T-helper 1 cell (primary cell): ENCODE data around the gene TGFB3.
A peak's percentile ranks its signal among the peaks of the same experiment; 100 is the strongest.

Experiments used
- DNase-seq, 5 donors: peaks; one replicate each; pipeline ENCODE4 v3.0.0-alpha.2; 2012 to 2020

Gene TGFB3

DNA sequence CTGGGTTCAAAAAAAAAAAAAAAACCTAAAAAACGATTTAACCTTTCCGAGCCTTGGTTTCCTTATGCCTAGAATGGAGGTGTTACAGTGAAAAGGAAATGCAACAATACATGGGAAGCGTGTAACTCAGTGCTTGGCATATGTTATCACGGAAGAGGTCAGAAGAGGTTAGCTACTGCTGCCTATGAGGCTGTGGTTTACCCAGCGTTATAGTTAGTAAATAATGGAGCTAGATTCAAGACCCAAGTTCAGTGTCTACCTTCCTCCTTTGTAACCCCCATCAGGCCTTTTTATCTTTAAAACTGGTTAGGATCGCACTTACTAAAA, 4.6 kb upstream of the TGFB3 start:
- DNase-seq: no peak

DNA sequence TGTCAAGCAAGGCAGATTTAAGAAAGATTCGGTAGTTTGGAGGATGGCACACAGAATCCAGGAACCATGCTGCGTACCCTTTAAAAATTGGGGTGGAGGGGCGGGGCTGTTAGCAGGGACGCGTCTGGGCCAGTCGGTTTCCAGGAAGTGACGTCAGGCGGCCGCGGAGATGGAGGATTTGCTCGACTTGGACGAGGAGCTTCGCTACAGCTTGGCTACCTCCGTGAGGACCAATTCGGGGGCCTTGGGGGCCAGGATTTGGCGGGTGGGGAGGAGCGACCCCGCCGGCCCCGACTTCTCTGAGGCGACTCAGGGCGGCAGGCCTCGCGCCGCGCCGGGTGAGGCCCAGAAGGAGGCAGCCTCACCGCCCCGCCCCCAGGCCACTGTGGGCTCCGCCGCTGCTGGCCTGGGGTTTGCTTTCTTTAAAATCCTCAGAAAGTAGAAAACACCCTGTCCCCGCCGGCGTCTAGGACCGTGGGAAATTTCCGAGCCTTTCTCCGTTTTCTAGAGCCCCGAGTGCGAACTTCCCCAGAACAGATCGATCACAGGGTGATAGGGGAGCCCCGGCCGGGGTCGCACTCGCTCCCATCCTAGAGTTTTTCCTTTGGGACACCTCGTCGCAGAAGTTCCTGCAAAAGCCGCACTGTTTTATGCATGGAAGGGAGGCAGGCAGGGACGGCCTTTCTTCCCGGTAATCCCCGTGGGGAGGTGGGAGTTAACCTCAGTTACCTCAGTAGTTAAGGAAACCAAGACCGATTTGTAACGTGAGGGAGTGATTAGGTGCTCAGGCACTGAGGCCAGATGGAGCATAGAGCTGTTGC, 4.0 kb upstream of the TGFB3 start, which contains the start of gene IFT43:
IFT43 (plus strand) TSS at position 146 of the 821 bp plus-strand sequence; CDS start at position 170, 24 bp downstream.
- DNase-seq: peak; percentile 75 to 93 (median 85)

DNA sequence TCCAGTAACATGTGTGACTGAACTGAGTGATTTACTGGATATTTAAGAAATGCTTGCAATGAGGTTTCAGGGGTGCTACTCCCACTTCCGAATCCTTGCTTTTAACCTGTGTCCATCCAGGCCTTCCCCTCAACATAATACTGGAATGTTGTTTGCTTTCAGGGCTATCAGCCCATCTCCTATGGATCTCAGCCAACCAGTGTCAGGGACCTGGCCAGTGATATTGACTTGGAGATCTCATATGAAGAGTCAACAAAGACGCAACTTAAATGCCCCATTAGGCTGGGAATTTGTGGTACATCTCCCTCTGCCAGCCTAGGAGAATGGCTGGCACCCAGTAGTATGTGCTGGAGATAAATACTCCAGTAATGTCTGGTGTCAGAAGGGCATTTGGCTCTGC, 2.9 kb upstream of the TGFB3 start:
- DNase-seq: no peak

DNA sequence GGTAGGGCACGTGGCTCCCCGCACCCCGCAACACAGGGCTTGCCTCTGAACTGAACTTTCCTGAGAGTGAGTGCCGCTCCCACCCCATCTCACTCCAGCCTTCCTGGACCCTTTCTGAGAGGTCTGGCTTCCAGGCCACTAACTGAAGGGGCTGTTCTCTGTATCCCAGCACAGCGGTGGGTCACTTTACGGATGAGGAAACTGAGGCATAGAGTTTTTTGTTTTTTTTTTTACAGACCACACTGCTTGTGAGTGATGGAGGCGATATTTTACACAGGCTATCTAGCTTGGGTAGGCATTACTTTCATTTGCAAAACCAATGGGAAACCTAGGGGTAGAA, 1.2 kb upstream of the TGFB3 start:
- no peak for DNase-seq

DNA sequence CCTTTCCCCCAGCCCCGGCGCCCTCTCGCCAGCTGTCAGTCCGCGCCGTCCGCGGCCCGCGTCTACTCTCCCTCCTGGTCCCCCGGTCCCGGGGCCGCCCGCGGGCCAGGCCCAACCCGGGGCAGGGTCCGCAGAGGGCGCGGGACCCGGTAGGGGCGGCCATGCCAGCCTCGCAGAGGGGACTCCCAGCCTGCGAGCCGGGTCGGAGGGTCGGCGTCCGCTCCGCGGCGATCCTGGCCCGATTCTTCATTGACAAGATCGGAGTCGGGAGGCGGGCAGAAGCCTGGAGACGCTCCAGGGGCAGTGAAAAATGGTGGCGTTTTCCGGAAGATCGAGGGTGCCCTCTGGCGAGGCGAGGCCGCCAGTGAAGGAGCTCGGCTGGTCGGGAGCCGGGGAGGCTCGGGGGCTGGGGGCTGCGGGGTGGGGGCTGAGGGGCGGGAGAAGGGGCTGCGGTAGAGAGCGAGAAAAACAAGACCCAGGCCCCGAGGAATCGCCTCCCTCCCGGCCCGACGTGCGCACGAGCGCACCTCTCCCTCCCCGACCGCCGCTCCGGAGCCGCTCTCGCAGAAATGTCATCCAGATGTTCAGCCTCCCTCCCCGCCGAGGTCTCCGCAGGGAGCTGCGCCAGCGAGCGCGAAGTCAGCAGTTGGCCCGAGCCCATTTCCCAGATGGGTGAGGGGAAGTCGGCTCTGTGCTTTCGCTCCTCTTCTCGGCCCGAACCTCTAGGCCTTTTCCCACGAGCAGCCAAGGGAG, 647 bp upstream of the TGFB3 start:
- DNase-seq: peak; percentile 51 to 72 (median 66)

DNA sequence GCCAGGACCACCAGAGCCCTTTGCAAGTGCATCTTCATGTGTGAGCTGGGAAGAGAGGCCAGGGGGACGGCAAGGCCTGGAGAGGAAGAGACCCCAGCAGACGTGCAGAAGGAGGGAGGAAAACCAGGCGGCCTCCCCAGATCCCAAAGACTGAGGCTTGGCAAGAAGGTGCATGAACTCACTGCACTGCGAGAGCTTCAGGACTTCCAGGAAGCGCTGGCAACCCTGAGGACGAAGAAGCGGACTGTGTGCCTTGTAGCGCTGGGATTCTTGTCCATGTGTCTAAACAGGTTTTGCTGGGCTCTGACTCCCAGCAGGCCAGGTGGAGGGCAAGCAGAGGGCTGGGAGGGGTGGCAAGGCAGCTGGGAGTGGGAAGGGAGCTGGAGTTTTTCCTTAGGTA, 939 bp downstream of the TGFB3 start:
- no peak for DNase-seq

- DNase-seq: no peak
Observed at GRCh38 chr14:75979648-75980565, 1.9 kb downstream of the TGFB3 start.

- no peak for DNase-seq
Observed at GRCh38 chr14:75979071-75979571, 2.7 kb downstream of the TGFB3 start.

- DNase-seq: peak in 1 of 5 donors; percentile 30
Observed at GRCh38 chr14:75978249-75978731, 3.5 kb downstream of the TGFB3 start.

- no peak for DNase-seq
Observed at GRCh38 chr14:75977582-75977943, 4.2 kb downstream of the TGFB3 start.

DNA sequence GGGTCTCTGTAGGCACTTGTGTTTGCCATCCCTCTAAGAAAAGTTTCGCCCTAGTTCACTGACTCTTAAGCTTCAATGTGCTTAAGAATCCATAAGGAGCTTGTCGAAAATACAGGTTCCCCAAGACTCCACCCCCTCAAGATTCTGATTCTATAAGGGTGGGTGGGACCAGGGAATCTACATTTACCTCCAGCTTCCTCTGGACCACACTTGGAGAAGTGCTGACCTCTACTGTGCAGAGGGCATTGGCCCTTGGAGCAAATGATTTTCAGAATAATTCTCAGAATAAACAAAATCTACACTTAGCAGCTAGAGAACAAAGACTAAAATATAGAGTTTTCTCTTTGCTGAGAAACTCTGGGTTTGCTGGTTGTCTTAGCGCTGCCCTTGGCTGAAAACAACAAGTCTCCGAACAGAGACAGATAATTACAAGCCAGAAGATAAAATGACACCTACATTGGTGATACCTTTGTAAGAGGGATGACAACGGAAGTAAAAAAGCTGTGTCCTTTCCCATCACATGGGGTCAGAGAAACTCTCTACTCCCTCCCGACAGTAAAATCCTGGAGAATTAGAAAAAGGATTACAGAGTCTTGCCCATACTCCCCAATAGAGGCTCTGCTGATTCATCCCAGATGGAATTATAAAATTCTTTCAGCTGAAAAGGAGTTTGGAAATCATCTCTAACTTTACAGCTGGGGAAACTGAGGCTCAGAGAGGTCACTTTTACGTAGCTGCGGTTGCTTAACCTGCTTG, 4.8 kb downstream of the TGFB3 start:
- no peak for DNase-seq

GRCh38 chr14:75972801-75973421, 8.9 kb downstream of the TGFB3 start:
- DNase-seq: no peak

DNA sequence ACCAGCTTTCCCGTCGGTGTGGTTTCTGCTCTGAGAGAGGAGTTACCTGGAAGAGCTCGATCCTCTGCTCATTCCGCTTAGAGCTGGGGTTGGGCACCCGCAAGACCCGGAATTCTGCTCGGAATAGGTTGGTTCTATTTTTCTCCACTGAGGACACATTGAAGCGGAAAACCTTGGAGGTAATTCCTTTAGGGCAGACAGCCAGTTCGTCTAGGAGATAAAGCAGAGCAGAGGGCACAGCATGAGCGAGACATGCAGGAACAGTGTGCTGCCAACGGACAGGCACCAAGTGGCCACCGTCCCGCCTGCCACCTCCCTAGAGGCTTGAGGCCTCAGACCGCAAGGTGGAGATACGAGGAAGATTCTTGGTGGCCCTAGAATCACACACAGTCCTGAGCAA, 10.3 kb downstream of the TGFB3 start:
- no peak for DNase-seq

GRCh38 chr14:75970989-75971388, 10.8 kb downstream of the TGFB3 start:
- DNase-seq: no peak

DNA sequence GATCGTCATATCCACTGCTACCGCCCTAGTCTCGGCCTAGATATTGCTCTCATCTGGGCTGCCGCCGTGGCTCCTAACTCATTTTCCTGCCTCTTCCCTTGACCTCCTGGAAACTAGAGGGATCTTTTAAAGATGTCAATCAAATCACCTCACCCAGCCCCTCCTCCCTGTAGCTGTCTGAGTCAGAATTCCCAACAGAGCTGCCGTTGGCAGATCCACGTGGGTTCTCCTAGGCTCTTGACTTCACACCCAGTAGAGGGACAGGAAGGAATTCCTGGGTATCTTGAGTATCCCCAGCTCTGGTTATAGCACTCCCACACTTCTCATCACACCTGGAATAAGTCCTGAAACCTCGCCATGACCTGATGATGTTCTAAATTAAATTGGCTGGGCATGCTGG, 11.9 kb downstream of the TGFB3 start:
- no peak for DNase-seq

DNA sequence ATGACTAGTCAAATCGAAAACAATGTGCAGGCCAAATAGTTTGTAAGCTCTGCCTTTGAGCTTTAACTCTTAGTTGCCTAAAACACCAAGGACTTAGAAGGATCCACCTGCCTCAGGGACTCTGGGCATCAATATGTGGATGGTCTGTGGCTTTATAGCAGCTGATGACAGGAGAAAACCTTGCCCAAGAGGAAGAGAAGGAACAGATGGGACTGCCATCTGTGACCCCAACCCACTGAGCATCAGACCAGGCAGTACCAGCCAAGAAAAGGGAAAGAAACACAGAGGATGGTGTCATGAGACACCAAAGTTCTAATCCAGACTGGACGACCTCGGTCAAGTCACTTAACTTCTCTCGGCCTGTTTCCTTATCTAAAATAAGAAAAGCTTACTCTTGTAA, 12.7 kb downstream of the TGFB3 start:
- DNase-seq: no peak

GRCh38 chr14:75968456-75968855, 13.3 kb downstream of the TGFB3 start:
- DNase-seq: no peak

- DNase-seq: no peak
Observed at GRCh38 chr14:75967866-75968265, 13.9 kb downstream of the TGFB3 start.

GRCh38 chr14:75961662-75962061, 20.1 kb downstream of the TGFB3 start:
- no peak for DNase-seq

DNA sequence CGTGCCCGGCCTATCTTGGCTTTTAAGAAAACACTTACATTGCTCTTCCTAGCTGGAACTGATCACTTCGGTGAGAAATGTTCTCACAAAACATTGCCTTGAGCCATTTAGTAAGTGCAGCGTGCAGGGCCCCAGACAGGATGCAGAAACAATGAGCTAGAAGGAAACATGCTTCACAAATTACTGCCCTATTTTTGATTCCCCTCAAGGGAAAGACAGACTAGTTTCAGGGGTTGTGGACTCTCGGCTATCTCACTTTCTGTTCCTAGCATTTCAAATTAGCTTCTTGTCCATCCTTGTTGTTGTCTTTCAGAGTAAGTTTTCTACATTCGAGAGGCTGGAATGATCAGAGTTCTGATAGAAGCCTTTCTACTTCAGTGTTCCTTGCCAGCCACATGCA, 21.6 kb downstream of the TGFB3 start:
- no peak for DNase-seq

GRCh38 chr14:75959031-75959430, 22.8 kb downstream of the TGFB3 start:
- DNase-seq: no peak

DNA sequence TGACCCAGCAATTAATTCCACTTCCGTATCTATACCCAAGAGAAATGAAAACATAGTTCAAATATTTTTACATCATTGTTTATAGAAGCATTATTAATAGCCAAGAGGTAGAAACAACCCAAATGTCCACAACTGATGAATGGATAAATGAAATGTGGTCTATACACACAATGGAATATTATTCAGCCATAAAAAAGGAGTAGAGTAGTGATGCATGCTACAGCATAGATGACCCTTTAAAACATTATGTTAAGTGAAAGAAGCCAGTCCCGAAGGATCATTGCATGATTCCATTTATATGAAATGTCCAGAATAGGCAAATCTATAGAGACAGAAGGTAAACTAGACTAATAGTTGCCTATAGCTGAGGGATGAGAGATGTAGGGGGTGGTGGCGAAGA, 29.3 kb downstream of the TGFB3 start:
- DNase-seq: no peak
